HG03025 (cell line): ENCODE results near the gene GPAM.
"Not testable (repeated sequence)": the region's sequence is repeated elsewhere in the genome, so short reads cannot be mapped to it uniquely, and the experiment has no call there.

Source experiments
- ATAC-seq: cut with Tn5 transposase; IDR thresholded peaks from one replicate; pipeline ENCODE4 v1.9.1; 2021; ENCODE audit warnings: mild to moderate bottlenecking, moderate library complexity; ENCODE audit not compliant: unreplicated experiment, low FRiP score

The GPAM gene

GRCh38 chr10:112140110-112140970, 43.2 kb downstream of the GPAM start:
- ATAC-seq: peak; percentile 98

GRCh38 chr10:112139176-112139575, 44.4 kb downstream of the GPAM start:
- ATAC-seq: no peak

- no peak for ATAC-seq
These were observed 46.2 kb downstream of the GPAM start for GRCh38 chr10:112137154-112137987.

GRCh38 chr10:112136486-112137153, 46.9 kb downstream of the GPAM start:
- no peak for ATAC-seq

- no peak for ATAC-seq
These were observed 48.0 kb downstream of the GPAM start for GRCh38 chr10:112135604-112136003.

GRCh38 chr10:112132435-112132834, 51.1 kb downstream of the GPAM start:
- ATAC-seq: no peak

- ATAC-seq: no peak
These were observed 51.6 kb downstream of the GPAM start for GRCh38 chr10:112131996-112132395.

GRCh38 chr10:112131346-112131745, 52.2 kb downstream of the GPAM start:
- ATAC-seq: no peak

GRCh38 chr10:112126901-112127300, 56.7 kb downstream of the GPAM start:
- ATAC-seq: no peak

GRCh38 chr10:112126172-112126571, 57.4 kb downstream of the GPAM start:
- ATAC-seq: no peak

- no peak for ATAC-seq
These were observed 58.7 kb downstream of the GPAM start for GRCh38 chr10:112124866-112125265.

GRCh38 chr10:112122827-112123226, 60.7 kb downstream of the GPAM start:
- no peak for ATAC-seq

GRCh38 chr10:112120491-112120890, 63.1 kb downstream of the GPAM start:
- ATAC-seq: no peak

GRCh38 chr10:112115781-112116385, 67.7 kb downstream of the GPAM start:
- no peak for ATAC-seq

GRCh38 chr10:112109779-112110178, 73.8 kb downstream of the GPAM start:
- not testable (repeated sequence) for ATAC-seq
